Heart right ventricle (tissue), 16 donors: ENCODE data around the gene LEMD2. TPM values are rescaled to one million over a fixed set of nuclear protein-coding genes. Genes with fewer than 3 reads are reported as not detected.

Experiments
- ATAC-seq, 8 donors: fragments of 200-7000 bp; cut with Tn5 transposase; one replicate each; pipeline ENCODE4 v1.9.1; 2020; ENCODE audit warnings: mild to moderate bottlenecking in 8 of 8, moderate library complexity in 8 of 8, moderate number of reproducible peaks in 1 of 8
- DNase-seq, 2 donors: peaks; one replicate each; pipeline ENCODE4 v3.0.0-alpha.2; 2020
- H3K27ac ChIP-seq, 10 donors: fragments of 200-600 bp; sonication (generic) in 2 of 10; one replicate each; pipeline versions ENCODE4 v1.5.0 to v1.8.0; 2020 to 2022; ENCODE audit warnings: mild to moderate bottlenecking in 3 of 10
- H3K27me3 ChIP-seq, 7 donors: fragments of 200-600 bp; one replicate each; pipeline ENCODE4 v1.8.0; 2021 to 2022; ENCODE audit warnings: mild to moderate bottlenecking in 2 of 7
- H3K36me3 ChIP-seq, 9 donors: fragments of 200-600 bp; sonication (generic) in 1 of 9; one replicate each; pipeline versions ENCODE4 v1.5.0 to v1.8.0; 2020 to 2022; ENCODE audit warnings: mild to moderate bottlenecking in 2 of 9
- H3K4me1 ChIP-seq, 9 donors: fragments of 200-600 bp; sonication (generic) in 1 of 9; one replicate each; pipeline versions ENCODE4 v1.5.0 to v1.8.0; 2020 to 2022; ENCODE audit warnings: mild to moderate bottlenecking in 4 of 9
- H3K4me3 ChIP-seq, 10 donors: fragments of 200-600 bp; sonication (generic) in 2 of 10; one replicate each; pipeline versions ENCODE4 v1.5.0 to v1.8.0; 2020 to 2022; ENCODE audit warnings: mild to moderate bottlenecking in 7 of 10, moderate library complexity in 2 of 10
- H3K9me3 ChIP-seq, 11 donors: fragments of 200-600 bp in 10 of 11; sonication (generic) in 2 of 11; one replicate each; pipeline versions ENCODE4 v1.5.0 to v1.8.0; 2013 to 2022; ENCODE audit warnings: mild to moderate bottlenecking in 2 of 11, control low read depth in 1 of 11, moderate library complexity in 1 of 11
- CTCF ChIP-seq, 9 donors: fragments of 200-600 bp; sonication (generic) in 2 of 9; IDR thresholded peaks; one replicate each; pipeline versions ENCODE4 v1.5.0 to v1.8.0; 2021 to 2022; ENCODE audit warnings: antibody characterized with exemption in 9 of 9, mild to moderate bottlenecking in 5 of 9, moderate library complexity in 1 of 9
- WGBS, 2 donors: extraction: QIAGEN DNeasy Blood & Tissue Kit; methylation state at CpG; one replicate each; pipeline ENCODE4 v1.1.7; 2013; ENCODE audit warnings: inconsistent platforms in 1 of 2; 5-methylcytosine and 5-hydroxymethylcytosine counted together
- intact Hi-C, 10 donors: fragments of 100-400 bp; cut with DNase I; formaldehyde crosslinking; loops; one replicate each; pipeline versions ENCODE4 v1.11.1 to v1.14.2; 2022
- polyA plus RNA-seq, 2 donors: library from polyadenylated mRNA; stranded (reverse); fragments of 200-250 nt; gene quantifications; one replicate each; pipeline ENCODE4 v1.2.3, GENCODE V29; 2013
- total RNA-seq, 10 donors: library from RNA; stranded (reverse); fragmentation: NEBNext Ultra II Directional in 3 of 10; extraction: Animal tissue kit (Norgen Biotek cat#: 25700) in 3 of 10; gene quantifications; one replicate each; pipeline versions ENCODE4 v1.2.1 to v1.2.4, GENCODE V29; 2021 to 2023
- donor health status: Arrhythmogenic right ventricular cardiomyopathy.
- donor health status: ischemic (EF 13 %, LVEDD 7.1; RV severe dilation, severe dysfunction).
- donor health status: healthy with polysubstance abuse.
- donor health status: DM: no; HTN: yes; CAD: no.
- donor health status: DM: no; HTN: no; CAD: no.
- donor health status: ischemic (EF 25% LVEDD 6.9; RV normal size, moderate dysfunction).
- donor health status: ischemic (EF 25% LVEDD 5.7; RV mildly dilated, moderate dysfunction).
- donor health status: healthy.
- donor health status: DM: yes; HTN: yes; CAD: no.
- donor health status: Ischemic cardiomyopathy.
- donor health status: ischemic (EF 35%, LVEDD 5.7; RV mildly dilated, moderate dysfunction).
- donor health status: nonischemic (EF 11% LVEDD 7.7; RV severe dilation, severe dysfunction).
- donor health status: DM: yes; HTN: yes; CAD: no.
- donor health status: PGD.
- donor health status: ischemic (EF 29% LVEDD 5.4; RV normal size, mild dysfunction).
- donor health status: nonischemic (EF 23%, LVEDD 6.1; RV moderate dilation, normal function).

LEMD2 gene
- total and polyA plus RNA-seq, 12 donors, result 18.5 to 45.9 (median 27.0) TPM

- intact Hi-C loops, result no loop called here
- DNase-seq, result no peak
- TF ChIP-seq CTCF (IDR thresholded peaks at IDR 0.05), result no peak
- H3K4me3 ChIP-seq, result no peak overlapping the region
- H3K27me3 ChIP-seq, result no peaks in the 10 kb centered on the region
- H3K27ac ChIP-seq, result peak overlapping the region in 9 of 10 donors; percentile 0 to 94 (median 77)
- ATAC-seq, result no peak
- peaks cover 0 to 28% (median 0%) of the 10 kb centered on the region in 9 donors for H3K36me3 ChIP-seq
- WGBS, 2 donors, result 94 to 95% methylated on average over 8 of the region's 8 CpGs
- H3K9me3 ChIP-seq, result no peaks in the 10 kb centered on the region
- peaks cover 5 to 97% (median 75%) of the 10 kb centered on the region in 9 donors for H3K4me1 ChIP-seq
Observed at GRCh38 chr6:33733709-33734007, 55.3 kb downstream of the LEMD2 start.

GRCh38 chr6:33732817-33733708, 55.9 kb downstream of the LEMD2 start:
- Histone ChIP-seq H3K4me3 (no peak overlapping the region), H3K36me3 (peaks cover 0 to 28% (median 0%) of the 10 kb centered on the region in 9 donors), H3K27me3 (no peaks in the 10 kb centered on the region), H3K4me1 (peaks cover 0 to 97% (median 69%) of the 10 kb centered on the region in 9 donors), H3K27ac (peak overlapping the region; percentile 0 to 94 (median 77)), H3K9me3 (no peaks in the 10 kb centered on the region)
- WGBS, 2 donors, result 85 to 90% methylated on average over 13 of the region's 13 CpGs
- intact Hi-C loops, result no loop called here
- no peak for ATAC-seq
- DNase-seq, result no peak
- TF ChIP-seq CTCF (IDR thresholded peaks at IDR 0.05), result no peak

- peak overlapping the region; percentile 0 to 94 (median 77) for H3K27ac ChIP-seq
- no peak for TF ChIP-seq CTCF (IDR thresholded peaks at IDR 0.05)
- no peak overlapping the region for H3K4me3 ChIP-seq
- no peak for ATAC-seq
- H3K9me3 ChIP-seq, result no peaks in the 10 kb centered on the region
- intact Hi-C loops, result no loop called here
- peaks cover 6 to 97% (median 69%) of the 10 kb centered on the region in 9 donors for H3K4me1 ChIP-seq
- DNase-seq, result no peak
- no peaks in the 10 kb centered on the region for H3K27me3 ChIP-seq
- peaks cover 0 to 28% (median 0%) of the 10 kb centered on the region in 9 donors for H3K36me3 ChIP-seq
- WGBS, 2 donors, result 85 to 88% methylated on average over 6 of the region's 6 CpGs
Observed at GRCh38 chr6:33732385-33732784, 56.5 kb downstream of the LEMD2 start.

GRCh38 chr6:33731751-33732282, 57.1 kb downstream of the LEMD2 start:
- no peak for TF ChIP-seq CTCF (IDR thresholded peaks at IDR 0.05)
- Histone ChIP-seq H3K27ac (peak overlapping the region; percentile 36 to 94 (median 78)), H3K36me3 (peaks cover 0 to 28% (median 0%) of the 10 kb centered on the region in 9 donors), H3K4me3 (no peak overlapping the region), H3K9me3 (no peaks in the 10 kb centered on the region), H3K4me1 (peaks cover 9 to 98% (median 74%) of the 10 kb centered on the region in 9 donors), H3K27me3 (no peaks in the 10 kb centered on the region)
- 59 to 66% methylated on average over 9 of the region's 9 CpGs for WGBS, 2 donors
- ATAC-seq (peak in 5 of 8 donors; percentile 8 to 44 (median 27)), DNase-seq (peak in 1 of 2 donors; percentile 41)
- intact Hi-C loops, result no loop called here
